Hepatocyte (in vitro differentiated cells): ENCODE measurements around the gene DCDC1.

Experiments used
- CTCF ChIP-seq: fragments of 200-600 bp; sonication (generic); IDR thresholded peaks from 2 replicates; pipeline ENCODE4 v1.5.1; 2016; ENCODE audit warnings: antibody characterized with exemption, mild to moderate bottlenecking; ENCODE audit not compliant: poor library complexity
- EZH2phosphoT487 ChIP-seq: fragments of 200-600 bp; sonication (generic); IDR thresholded peaks from one replicate; pipeline ENCODE4 v1.6.1; 2018; ENCODE audit warnings: antibody characterized with exemption, mild to moderate bottlenecking, low read depth, moderate library complexity; ENCODE audit not compliant: unreplicated experiment, severe bottlenecking

- peak; percentile 70 for TF ChIP-seq CTCF
- no peak for TF ChIP-seq EZH2phosphoT487
These were observed 262.5 kb downstream of the DCDC1 start for GRCh38 chr11:31106968-31107576.
